ENCODE measurements around the gene FBXW10B.

Gene FBXW10B

DNA sequence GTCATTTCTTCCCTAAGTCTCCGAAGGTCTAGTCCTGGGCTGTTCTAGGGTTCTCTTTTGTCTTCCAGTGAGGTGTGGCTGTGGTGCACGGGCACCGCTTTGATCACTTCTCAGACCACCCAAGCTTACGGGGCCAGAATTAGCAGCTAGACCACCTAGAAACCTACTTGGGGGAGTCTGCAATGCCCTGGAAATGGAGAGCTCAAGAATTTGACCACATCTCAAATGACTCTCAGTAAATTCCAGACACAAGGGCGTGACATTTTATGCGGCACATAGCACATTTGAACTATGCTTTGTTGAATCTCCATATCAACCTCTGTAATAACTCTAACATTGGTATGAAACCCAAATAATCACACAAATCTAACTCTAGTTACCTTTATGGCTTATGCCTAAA is 39.7 kb upstream of the FBXW10B start:
- no peak overlapping the region for H3K27ac ChIP-seq (ENCODE audit: extremely low read depth, low read depth, low read length)

DNA sequence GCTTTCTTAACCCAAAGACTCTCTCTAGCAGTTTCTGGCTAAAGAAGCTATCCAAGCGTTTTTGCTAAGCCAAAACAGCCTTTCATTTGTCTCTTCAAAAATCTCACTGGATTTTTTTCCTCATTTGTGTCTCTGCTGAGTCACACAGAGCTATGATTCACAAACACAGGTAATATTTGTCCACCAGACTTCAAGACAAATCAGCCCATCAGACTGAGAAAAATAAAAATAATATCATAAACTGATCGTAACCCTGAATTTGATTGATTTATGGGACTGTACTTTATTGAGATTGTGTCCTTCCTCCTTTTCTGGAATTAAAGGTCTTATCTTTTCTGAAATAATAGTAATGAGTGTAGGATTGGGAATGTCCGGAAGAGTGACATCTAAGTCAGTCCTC is 38.8 kb upstream of the FBXW10B start:
- TF ChIP-seq ZFP3 (tag by site-specific recombination; IDR thresholded peaks at IDR 0.05; ENCODE audit: low read depth) (no peak), ZBTB44 (tag by site-specific recombination; IDR thresholded peaks at IDR 0.05) (no peak), ZNF621 (tag by site-specific recombination; IDR thresholded peaks at IDR 0.05) (no peak), ZNF362 (tag by site-specific recombination; IDR thresholded peaks at IDR 0.05) (no peak), ZFP37 (tag by site-specific recombination; IDR thresholded peaks at IDR 0.05) (no peak), MYNN (tag by site-specific recombination; IDR thresholded peaks at IDR 0.05; ENCODE audit: borderline replicate concordance) (no peak), ZNF132 (tag by site-specific recombination; IDR thresholded peaks at IDR 0.05; ENCODE audit: borderline replicate concordance) (no peak), ZFHX2 (tag by site-specific recombination; conservative IDR thresholded peaks at IDR 0.05) (no peak), ZNF140 (tag by site-specific recombination; IDR thresholded peaks at IDR 0.05) (no peak), HOXA7 (CRISPR knock-in tag; IDR thresholded peaks at IDR 0.05; ENCODE audit: borderline replicate concordance) (no peak), ZIC2 (tag by site-specific recombination; IDR thresholded peaks at IDR 0.05) (no peak), ZNF354C (tag by site-specific recombination; IDR thresholded peaks at IDR 0.05; ENCODE audit: borderline replicate concordance, low read depth) (no peak), ZNF138 (tag by site-specific recombination; IDR thresholded peaks at IDR 0.05; ENCODE audit: borderline replicate concordance) (no peak)
- TF ChIP-seq, protein P1, sequence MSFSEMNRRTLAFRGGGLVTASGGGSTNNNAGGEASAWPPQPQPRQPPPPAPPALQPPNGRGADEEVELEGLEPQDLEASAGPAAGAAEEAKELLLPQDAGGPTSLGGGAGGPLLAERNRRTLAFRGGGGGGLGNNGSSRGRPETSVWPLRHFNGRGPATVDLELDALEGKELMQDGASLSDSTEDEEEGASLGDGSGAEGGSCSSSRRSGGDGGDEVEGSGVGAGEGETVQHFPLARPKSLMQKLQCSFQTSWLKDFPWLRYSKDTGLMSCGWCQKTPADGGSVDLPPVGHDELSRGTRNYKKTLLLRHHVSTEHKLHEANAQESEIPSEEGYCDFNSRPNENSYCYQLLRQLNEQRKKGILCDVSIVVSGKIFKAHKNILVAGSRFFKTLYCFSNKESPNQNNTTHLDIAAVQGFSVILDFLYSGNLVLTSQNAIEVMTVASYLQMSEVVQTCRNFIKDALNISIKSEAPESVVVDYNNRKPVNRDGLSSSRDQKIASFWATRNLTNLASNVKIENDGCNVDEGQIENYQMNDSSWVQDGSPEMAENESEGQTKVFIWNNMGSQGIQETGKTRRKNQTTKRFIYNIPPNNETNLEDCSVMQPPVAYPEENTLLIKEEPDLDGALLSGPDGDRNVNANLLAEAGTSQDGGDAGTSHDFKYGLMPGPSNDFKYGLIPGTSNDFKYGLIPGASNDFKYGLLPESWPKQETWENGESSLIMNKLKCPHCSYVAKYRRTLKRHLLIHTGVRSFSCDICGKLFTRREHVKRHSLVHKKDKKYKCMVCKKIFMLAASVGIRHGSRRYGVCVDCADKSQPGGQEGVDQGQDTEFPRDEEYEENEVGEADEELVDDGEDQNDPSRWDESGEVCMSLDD (tag by site-specific recombination; IDR thresholded peaks at IDR 0.05), result no peak
- H3K27ac ChIP-seq (ENCODE audit: extremely low read depth, low read depth, low read length), result no peak overlapping the region
- ChIA-PET POLR2A (no interaction called here), CTCF (no interaction called here)
- H3K9me3 ChIP-seq (ENCODE audit: control insufficient read depth, insufficient read depth, low read depth, low read length), result no peaks in the 10 kb centered on the region
- peaks cover 0 to 49% of the 10 kb centered on the region in 2 experiments for H3K36me3 ChIP-seq (ENCODE audit: control insufficient read depth in 2 of 2, insufficient read depth in 1 of 2, low read length in 2 of 2)
- peaks cover 3% of the 10 kb centered on the region; the same call in 1 of the 2 replicates for H3K4me1 ChIP-seq (ENCODE audit: control insufficient read depth, insufficient read depth, low read length)
- H3K4me3 ChIP-seq (ENCODE audit: low read depth, low read length), result no peak overlapping the region

More for the DNA sequence above, 39.7 kb upstream of the FBXW10B start:
- Histone ChIP-seq H3K36me3 (ENCODE audit: control insufficient read depth in 2 of 2, insufficient read depth in 1 of 2, low read length in 2 of 2) (peaks cover 3 to 59% of the 10 kb centered on the region in 2 experiments), H3K4me1 (ENCODE audit: control insufficient read depth, insufficient read depth, low read length) (peaks cover under 1% of the 10 kb centered on the region; the same call in 1 of the 2 replicates), H3K9me3 (ENCODE audit: control insufficient read depth, insufficient read depth, low read depth, low read length) (no peaks in the 10 kb centered on the region), H3K4me3 (ENCODE audit: low read depth, low read length) (no peak overlapping the region)
- ChIA-PET POLR2A (interaction anchor here (0.8 kb wide), 1 partner anchor 40 kb away, joined by 3 read pairs; the partner anchor contains the start of gene ZNF286A), CTCF (no interaction called here)
- TF ChIP-seq, protein P2, sequence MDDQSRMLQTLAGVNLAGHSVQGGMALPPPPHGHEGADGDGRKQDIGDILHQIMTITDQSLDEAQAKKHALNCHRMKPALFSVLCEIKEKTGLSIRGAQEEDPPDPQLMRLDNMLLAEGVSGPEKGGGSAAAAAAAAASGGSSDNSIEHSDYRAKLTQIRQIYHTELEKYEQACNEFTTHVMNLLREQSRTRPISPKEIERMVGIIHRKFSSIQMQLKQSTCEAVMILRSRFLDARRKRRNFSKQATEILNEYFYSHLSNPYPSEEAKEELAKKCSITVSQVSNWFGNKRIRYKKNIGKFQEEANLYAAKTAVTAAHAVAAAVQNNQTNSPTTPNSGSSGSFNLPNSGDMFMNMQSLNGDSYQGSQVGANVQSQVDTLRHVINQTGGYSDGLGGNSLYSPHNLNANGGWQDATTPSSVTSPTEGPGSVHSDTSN (CRISPR knock-in tag; IDR thresholded peaks at IDR 0.05), result no peak
- no peak for TF ChIP-seq SP3 (tag by site-specific recombination; IDR thresholded peaks at IDR 0.05)

Data from HEK293 (cell line).